Activated naive CD4-positive, alpha-beta T cell treated with anti-CD3 and anti-CD28 coated beads, Interleukin-2, amount 50 U/mL, for 24 hours (primary cell): ENCODE measurements around the gene KLKB1.

Source experiments
- H3K27ac Mint-ChIP-seq: one replicate; pipeline ENCODE4 v1.8.0; 2021; ENCODE audit warnings: mild to moderate bottlenecking, mixed read lengths
- H3K27me3 Mint-ChIP-seq: one replicate; pipeline ENCODE4 v1.8.0; 2021; ENCODE audit warnings: mixed read lengths
- H3K36me3 Mint-ChIP-seq: one replicate; pipeline ENCODE4 v1.8.0; 2021; ENCODE audit warnings: mixed read lengths
- H3K4me1 Mint-ChIP-seq: one replicate; pipeline ENCODE4 v1.8.0; 2021; ENCODE audit warnings: mixed read lengths
- H3K4me3 Mint-ChIP-seq: one replicate; pipeline ENCODE4 v1.8.0; 2021; ENCODE audit warnings: mild to moderate bottlenecking, mixed read lengths
- H3K9me3 Mint-ChIP-seq: one replicate; pipeline ENCODE4 v1.8.0; 2021; ENCODE audit warnings: mixed read lengths

Gene KLKB1

DNA sequence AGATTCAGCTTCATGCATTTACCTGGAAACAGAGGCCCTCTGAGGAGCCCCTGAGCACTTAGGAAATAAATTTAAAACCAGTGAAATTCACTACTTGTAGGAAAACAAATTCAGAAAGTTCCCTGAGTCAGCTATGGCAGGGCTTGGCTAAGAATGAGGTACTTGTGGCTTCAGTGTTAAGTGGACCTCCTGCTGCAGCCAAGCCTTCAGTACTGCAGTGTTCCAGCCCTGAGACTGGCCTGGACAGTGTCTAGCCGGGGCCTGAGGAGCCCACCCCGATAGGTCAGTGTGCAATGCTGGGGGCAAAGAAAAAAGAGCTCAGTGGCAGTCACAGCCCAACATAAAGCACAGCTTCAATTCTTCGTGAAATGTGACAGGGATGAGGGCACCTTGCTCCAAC is 80.6 kb downstream of the KLKB1 start:
- Mint-ChIP-seq H3K27me3 (peaks cover 16% of the 10 kb centered on the region), H3K27ac (no peak overlapping the region), H3K4me3 (no peak overlapping the region), H3K4me1 (no peaks in the 10 kb centered on the region), H3K36me3 (no peaks in the 10 kb centered on the region), H3K9me3 (no peaks in the 10 kb centered on the region)
